HG03354 (cell line): ENCODE measurements around the gene ADAM33.

Experiments used
- ATAC-seq: cut with Tn5 transposase; IDR thresholded peaks from one replicate; pipeline ENCODE4 v1.9.1; 2021; ENCODE audit warnings: mild to moderate bottlenecking; ENCODE audit not compliant: unreplicated experiment, poor library complexity, severe bottlenecking

Gene ADAM33, protein sequence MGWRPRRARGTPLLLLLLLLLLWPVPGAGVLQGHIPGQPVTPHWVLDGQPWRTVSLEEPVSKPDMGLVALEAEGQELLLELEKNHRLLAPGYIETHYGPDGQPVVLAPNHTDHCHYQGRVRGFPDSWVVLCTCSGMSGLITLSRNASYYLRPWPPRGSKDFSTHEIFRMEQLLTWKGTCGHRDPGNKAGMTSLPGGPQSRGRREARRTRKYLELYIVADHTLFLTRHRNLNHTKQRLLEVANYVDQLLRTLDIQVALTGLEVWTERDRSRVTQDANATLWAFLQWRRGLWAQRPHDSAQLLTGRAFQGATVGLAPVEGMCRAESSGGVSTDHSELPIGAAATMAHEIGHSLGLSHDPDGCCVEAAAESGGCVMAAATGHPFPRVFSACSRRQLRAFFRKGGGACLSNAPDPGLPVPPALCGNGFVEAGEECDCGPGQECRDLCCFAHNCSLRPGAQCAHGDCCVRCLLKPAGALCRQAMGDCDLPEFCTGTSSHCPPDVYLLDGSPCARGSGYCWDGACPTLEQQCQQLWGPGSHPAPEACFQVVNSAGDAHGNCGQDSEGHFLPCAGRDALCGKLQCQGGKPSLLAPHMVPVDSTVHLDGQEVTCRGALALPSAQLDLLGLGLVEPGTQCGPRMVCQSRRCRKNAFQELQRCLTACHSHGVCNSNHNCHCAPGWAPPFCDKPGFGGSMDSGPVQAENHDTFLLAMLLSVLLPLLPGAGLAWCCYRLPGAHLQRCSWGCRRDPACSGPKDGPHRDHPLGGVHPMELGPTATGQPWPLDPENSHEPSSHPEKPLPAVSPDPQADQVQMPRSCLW

GRCh38 chr20:3681931-3682781 is at the start of gene ADAM33:
TSS of gene ADAM33 (minus strand) at chr20:3682010. CDS start at chr20:3682004, 6 bp downstream.
- no peak for ATAC-seq

DNA sequence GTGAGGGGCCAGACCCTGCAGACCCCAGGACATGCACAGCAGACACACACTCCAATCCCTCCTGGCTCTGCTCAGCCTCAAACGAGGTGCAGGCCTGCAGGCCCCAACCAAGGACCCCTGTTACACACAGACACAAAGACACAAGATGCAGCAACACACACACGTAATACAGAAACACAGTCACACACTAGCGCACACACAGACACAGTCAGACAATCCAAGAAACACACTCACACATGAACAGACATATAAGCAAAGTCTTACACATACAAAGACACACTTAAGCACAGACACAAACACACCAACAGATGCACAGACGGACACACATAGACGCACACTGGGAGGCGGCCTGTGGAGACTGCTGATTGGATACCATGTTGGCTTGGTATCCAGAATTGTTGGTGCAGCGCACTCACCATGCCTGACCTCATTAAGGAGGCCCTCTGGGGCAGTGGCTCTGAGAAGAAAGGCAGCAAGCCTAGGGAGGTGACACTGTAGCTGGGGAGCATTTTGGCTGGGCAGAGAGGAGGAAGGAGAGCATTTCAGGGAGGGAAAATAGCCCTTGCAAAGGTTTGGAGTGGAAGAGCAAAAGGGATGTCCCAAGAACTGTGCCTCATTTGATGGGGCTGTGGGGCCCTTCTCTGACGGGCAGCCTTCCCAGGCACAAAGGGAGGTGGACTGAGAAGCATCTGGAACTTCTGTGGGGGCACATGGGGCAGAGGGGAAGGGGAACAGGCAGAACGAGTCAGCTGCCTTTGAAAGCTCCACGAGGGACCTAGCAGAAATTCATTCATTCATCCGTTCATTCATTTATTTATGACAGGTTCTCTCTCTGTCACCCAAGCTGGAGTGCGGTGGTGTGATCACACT is 49.2 kb upstream of the ADAM33 start:
- no peak for ATAC-seq

- no peak for ATAC-seq
Observed at GRCh38 chr20:3729811-3730540, 48.2 kb upstream of the ADAM33 start.

DNA sequence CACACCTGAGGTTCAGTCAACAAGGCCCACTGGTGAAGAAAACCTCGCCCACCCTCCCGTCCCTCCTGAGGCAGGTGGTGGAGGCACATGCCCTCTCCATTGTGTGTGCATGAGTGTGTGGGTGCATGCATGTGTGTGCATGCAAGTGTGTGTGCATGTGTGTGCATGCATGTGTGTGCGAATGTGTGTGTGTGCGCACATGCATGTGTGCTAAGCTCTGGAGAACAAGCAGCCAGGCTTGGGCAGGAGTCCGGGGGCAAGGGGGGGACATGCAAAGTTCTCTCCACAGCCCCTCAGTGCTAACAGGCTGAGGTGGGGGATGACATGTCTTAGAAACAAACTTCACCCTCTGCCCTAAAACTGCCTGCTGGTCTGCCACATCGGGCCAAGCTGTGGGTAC is 47.6 kb upstream of the ADAM33 start:
- no peak for ATAC-seq

- no peak for ATAC-seq
Observed at GRCh38 chr20:3728876-3729275, 47.1 kb upstream of the ADAM33 start.

GRCh38 chr20:3728354-3728753 is 46.5 kb upstream of the ADAM33 start:
- ATAC-seq: no peak

GRCh38 chr20:3727401-3728021 is 45.7 kb upstream of the ADAM33 start:
- no peak for ATAC-seq

- ATAC-seq: no peak
Observed at GRCh38 chr20:3724356-3724755, 42.5 kb upstream of the ADAM33 start.

GRCh38 chr20:3723284-3723683 is 41.5 kb upstream of the ADAM33 start:
- no peak for ATAC-seq

DNA sequence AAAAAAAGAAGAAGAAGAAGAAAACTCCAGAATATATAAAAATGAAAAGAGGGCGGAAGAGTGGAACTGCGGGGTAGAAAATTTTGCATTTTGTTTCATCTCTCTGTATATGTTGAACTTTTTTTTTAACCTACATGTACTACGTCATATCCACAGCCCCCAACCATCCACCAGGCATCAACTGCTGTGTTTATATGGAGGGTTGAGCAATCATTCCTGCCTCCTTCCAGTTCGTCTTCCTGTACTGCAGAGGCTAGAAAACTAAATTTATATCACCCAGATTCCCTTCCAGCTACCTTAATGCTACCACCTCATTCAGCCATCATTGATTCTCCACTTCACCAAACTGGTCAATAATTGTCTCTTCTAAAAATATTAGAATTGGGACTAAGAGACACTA is 40.1 kb upstream of the ADAM33 start:
- no peak for ATAC-seq

GRCh38 chr20:3720626-3721025 is 38.8 kb upstream of the ADAM33 start:
- ATAC-seq: no peak

DNA sequence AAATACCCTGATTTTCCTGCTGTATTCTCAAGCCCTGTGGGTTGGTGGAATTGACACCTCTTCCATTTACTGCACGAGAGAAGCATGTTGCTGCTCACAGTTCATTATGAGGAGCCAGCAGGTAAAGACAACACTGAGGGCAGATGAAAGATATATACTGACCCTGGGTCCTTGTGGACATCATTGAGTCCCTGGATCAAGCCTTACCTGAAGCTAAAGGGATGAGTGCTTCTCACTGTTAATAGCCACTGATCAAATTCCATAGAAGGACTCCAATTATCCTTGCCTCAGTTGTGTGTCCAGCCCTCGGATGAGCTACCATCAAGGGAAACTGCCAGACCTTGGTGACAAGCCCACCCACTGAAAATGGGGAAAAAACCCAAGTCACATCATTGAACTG is 38.3 kb upstream of the ADAM33 start:
- no peak for ATAC-seq

GRCh38 chr20:3719046-3719445 is 37.2 kb upstream of the ADAM33 start:
- ATAC-seq: no peak

GRCh38 chr20:3716195-3716834 is 34.5 kb upstream of the ADAM33 start:
- ATAC-seq: no peak

DNA sequence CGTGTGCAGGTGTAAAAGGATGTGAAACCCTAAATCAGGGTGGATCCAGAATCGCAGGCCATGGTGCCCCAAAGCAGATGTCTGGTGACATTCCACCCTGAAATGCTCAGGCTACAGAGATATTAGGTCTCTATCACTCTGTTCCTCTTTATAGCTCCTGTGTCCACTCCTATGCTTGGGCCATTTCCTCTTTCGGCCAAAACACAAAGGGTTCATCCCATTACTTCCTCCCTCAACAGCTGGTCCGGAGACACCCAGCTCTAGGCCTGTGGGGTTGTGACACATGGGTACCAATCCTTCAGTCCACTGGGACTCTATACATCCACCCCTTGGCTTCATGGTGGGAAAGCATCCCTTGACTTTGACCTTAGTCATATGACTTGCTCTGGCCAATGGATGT is 32.3 kb upstream of the ADAM33 start:
- no peak for ATAC-seq

DNA sequence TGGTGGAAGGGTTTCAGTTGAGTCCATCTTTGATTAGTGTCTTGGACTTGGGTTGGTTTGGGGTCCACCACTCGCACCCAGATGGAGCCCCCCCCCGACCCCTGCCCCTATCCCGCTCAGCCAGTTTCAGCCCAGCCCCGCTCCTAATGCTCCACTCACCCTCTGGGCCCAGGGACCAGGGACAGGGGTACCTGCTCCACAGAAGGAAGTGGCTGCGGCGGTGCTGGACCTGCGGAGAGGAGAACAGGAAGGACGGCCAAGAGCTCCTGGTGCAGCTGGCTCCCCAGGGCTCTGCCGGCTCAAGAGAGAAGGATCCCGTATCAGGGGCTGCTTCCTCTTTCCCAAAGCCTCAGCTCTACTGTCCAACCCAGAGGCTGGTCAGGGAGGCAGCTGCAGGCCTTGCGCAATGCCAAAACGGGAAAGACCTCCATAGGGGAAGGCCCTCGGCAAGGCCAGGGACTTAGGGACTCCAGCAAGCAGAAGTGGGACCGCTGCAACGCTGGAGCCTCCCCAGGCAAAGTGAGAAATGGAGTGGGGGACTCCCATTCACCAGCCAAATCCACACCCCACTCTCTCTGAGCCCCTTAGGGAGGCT is 30.6 kb upstream of the ADAM33 start, which contains the start of gene SIGLEC1:
SIGLEC1 (minus strand) TSS at position 322 of the 595 bp plus-strand sequence. CDS start 5,472 bp downstream, outside the sequence.
- ATAC-seq: no peak

DNA sequence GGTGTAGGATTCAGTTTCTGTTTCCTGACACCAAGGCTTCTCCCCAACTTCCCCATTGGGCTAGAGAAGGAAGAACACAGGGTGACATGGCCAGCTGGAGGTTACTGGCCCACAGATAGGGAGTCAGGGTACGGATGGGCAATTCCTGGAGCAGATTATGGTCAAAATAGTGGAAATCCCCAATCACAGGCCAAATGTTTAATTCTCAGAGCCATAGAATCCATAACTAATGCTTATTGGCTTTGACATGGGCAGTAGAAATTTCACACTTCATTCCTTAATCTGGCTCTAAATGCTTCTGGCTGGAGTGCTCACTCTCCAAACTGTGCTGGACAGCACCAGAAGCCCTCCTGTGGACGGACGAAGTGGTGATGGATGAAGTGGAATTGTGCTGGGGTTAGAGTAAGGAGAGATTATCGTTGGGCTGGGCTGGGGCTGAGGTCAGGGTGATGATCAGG is 29.7 kb upstream of the ADAM33 start:
- no peak for ATAC-seq
